ENCODE results near the gene B3GALT6.
A peak's percentile ranks its signal among the peaks of the same experiment; 100 is the strongest.

B3GALT6 gene

GRCh38 chr1:1264868-1265272 is 32.8 kb downstream of the B3GALT6 start:
- TF ChIP-seq CTCF (conservative IDR thresholded peaks at IDR 0.05; ENCODE audit: low read depth, low read length) = peak; percentile 53
- no peak overlapping the region for H3K4me3 ChIP-seq (ENCODE audit: low read length)
- DNase-seq (ENCODE audit: low read depth) = peak; percentile 88

DNA sequence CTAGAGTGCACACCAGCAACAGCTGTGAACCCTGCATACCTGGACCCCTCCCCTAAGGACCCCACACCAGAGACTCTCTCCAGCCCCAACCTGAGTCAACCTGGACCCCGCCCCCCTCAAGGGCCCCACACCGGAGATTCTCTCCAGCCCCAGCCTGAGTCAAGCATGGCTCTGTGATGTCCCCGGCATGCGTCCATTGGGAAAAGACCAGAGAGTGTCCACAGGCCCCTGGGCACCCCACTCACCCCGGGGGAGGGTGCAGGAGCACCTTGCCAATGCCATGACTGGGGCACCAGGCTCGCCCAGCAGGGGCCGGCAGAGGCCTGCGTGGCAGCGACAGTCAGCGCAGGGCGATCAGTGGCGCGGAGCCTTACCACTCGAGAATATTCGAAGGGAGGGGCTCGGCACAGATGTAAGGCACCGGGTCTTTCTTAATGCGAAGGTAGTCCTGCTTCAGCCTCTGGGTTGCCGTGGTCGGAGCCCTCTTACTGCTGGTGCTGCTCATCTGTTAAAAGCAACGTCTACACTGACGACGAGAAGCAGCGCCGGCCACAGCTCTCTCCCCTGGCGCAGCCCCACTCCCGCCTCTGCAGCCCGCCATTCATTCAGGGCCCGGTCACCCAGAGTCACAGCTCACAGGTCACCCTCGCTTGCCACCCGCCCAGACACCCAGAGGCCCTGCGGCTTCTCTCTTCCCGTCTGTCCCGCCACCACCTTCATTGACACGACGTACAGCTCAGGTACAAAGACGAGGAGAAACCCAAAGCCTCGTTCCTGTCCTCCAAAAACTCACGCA is 35.6 kb downstream of the B3GALT6 start:
- H3K4me3 ChIP-seq (ENCODE audit: low read length) = no peak overlapping the region
- no peak for DNase-seq (ENCODE audit: low read depth)
- TF ChIP-seq CTCF (conservative IDR thresholded peaks at IDR 0.05; ENCODE audit: low read depth, low read length) = no peak

DNA sequence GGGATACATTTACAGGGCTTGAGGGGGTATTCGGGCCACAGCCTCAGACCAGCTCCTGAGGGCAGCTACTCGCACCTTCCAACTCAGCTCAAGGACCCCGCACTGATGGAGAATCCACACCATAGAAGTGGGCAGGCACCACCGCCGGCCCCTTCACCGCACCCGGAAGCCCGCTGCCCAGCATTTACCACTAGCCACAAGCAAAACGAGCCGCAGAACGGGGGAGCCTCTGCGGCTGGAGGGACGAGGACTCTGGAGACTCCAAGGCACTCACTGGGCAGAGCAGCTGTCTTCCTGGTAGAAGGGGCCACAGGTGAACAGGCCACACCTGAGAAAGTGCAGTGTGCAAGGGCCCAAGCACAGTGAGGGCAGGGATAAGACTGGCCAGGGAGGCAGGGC is 36.2 kb downstream of the B3GALT6 start:
- no peak for TF ChIP-seq CTCF (conservative IDR thresholded peaks at IDR 0.05; ENCODE audit: low read depth, low read length)
- H3K4me3 ChIP-seq (ENCODE audit: low read length) = no peak overlapping the region
- no peak for DNase-seq (ENCODE audit: low read depth)

GRCh38 chr1:1270813-1271212 is 38.8 kb downstream of the B3GALT6 start:
- DNase-seq (ENCODE audit: low read depth) = no peak
- H3K4me3 ChIP-seq (ENCODE audit: low read length) = no peak overlapping the region
- TF ChIP-seq CTCF (conservative IDR thresholded peaks at IDR 0.05; ENCODE audit: low read depth, low read length) = no peak

- no peak for DNase-seq (ENCODE audit: low read depth)
- TF ChIP-seq CTCF (conservative IDR thresholded peaks at IDR 0.05; ENCODE audit: low read depth, low read length) = no peak
- peak overlapping the region; percentile 79 for H3K4me3 ChIP-seq (ENCODE audit: low read length)
Observed at GRCh38 chr1:1272341-1273208, 40.5 kb downstream of the B3GALT6 start.

GRCh38 chr1:1273209-1273511 is 41.1 kb downstream of the B3GALT6 start:
- H3K4me3 ChIP-seq (ENCODE audit: low read length) = peak overlapping the region; percentile 79
- no peak for TF ChIP-seq CTCF (conservative IDR thresholded peaks at IDR 0.05; ENCODE audit: low read depth, low read length)
- no peak for DNase-seq (ENCODE audit: low read depth)
